Measurements from ENCODE around the gene LRRC28.

- no peak for TF ChIP-seq CTCF (IDR thresholded peaks at IDR 0.05)
- TF ChIP-seq REST (IDR thresholded peaks at IDR 0.05; ENCODE audit: low read depth, low read length), result no peak
- TF ChIP-seq SMC3 (IDR thresholded peaks at IDR 0.05; ENCODE audit: low read depth, low read length), result no peak
- no peak for TF ChIP-seq EP300 (IDR thresholded peaks at IDR 0.05; ENCODE audit: borderline replicate concordance in 1 of 2, low read depth in 1 of 2, low read length in 1 of 2)
- no peak for TF ChIP-seq JUND (IDR thresholded peaks at IDR 0.05)
- no peak for TF ChIP-seq NRF1 (IDR thresholded peaks at IDR 0.05; ENCODE audit: low read depth, low read length)
- TF ChIP-seq SIN3A (IDR thresholded peaks at IDR 0.05; ENCODE audit: borderline replicate concordance, low read depth, low read length), result no peak
- TF ChIP-seq EZH2phosphoT487 (IDR thresholded peaks at IDR 0.05; ENCODE audit: borderline replicate concordance, low read depth), result no peak
- TF ChIP-seq POLR2AphosphoS5 (IDR thresholded peaks at IDR 0.05; ENCODE audit: low read depth, low read length), result no peak
- TF ChIP-seq YY1 (IDR thresholded peaks at IDR 0.05; ENCODE audit: low read depth), result no peak
- no peak for TF ChIP-seq IRF3 (IDR thresholded peaks at IDR 0.05; ENCODE audit: low read depth, low read length)
- TF ChIP-seq USF2 (IDR thresholded peaks at IDR 0.05; ENCODE audit: borderline replicate concordance, low read depth, low read length), result no peak
- no peak for TF ChIP-seq GABPA (IDR thresholded peaks at IDR 0.05; ENCODE audit: low read depth)
- no peak for TF ChIP-seq MEF2A (IDR thresholded peaks at IDR 0.05; ENCODE audit: borderline replicate concordance, low read depth)
Observed at GRCh38 chr15:99250001-99250400, 1.3 kb upstream of the LRRC28 start.
